Sigmoid colon (tissue), 4 donors: ENCODE data around the gene GLG1.

Source experiments
- CTCF ChIP-seq, 4 experiments: fragments of 450-650 bp in 3 of 4; fragments of 200-600 bp in 1 of 4; IDR thresholded peaks; one replicate each; pipeline ENCODE4 v1.5.1; 2016 to 2019; ENCODE audit warnings: antibody characterized with exemption in 4 of 4, mild to moderate bottlenecking in 3 of 4, moderate library complexity in 2 of 4
- POLR2A ChIP-seq, 2 donors: fragments of 450-650 bp; IDR thresholded peaks; one replicate each; pipeline ENCODE4 v1.6.1; 2016; ENCODE audit warnings: antibody characterized with exemption in 2 of 2, mild to moderate bottlenecking in 2 of 2, moderate library complexity in 2 of 2
- POLR2AphosphoS5 ChIP-seq, 4 donors: sonication (generic); formaldehyde crosslinking; IDR thresholded peaks; one replicate each; pipeline ENCODE4 v1.6.1; 2017; ENCODE audit warnings: antibody characterized with exemption in 4 of 4

- TF ChIP-seq POLR2AphosphoS5 (IDR thresholded peaks at IDR 0.05): no peak
- no peak for TF ChIP-seq POLR2A (IDR thresholded peaks at IDR 0.05)
- no peak for TF ChIP-seq CTCF (IDR thresholded peaks at IDR 0.05)
These were observed 175.4 kb downstream of the GLG1 start for GRCh38 chr16:74431516-74431915.
